Spleen (tissue), 11 donors: Measurements from ENCODE around the gene ERGIC1. TPM values are rescaled to one million over a fixed set of nuclear protein-coding genes. Genes with fewer than 3 reads are reported as not detected.

Experiments
- DNase-seq: peaks from one replicate; pipeline ENCODE4 v3.0.0-alpha.2; 2020
- H3K27ac ChIP-seq, 8 donors: fragments of 200-600 bp; sonication (generic) in 7 of 8; 1 replicate in 4 of 8; 2 replicates in 4 of 8; pipeline versions ENCODE4 v1.5.0 to v1.8.0; 2016 to 2021; ENCODE audit warnings: inconsistent platforms in 4 of 8, mild to moderate bottlenecking in 4 of 8, moderate library complexity in 1 of 8
- H3K27me3 ChIP-seq, 7 donors: fragments of 200-600 bp; sonication (generic) in 6 of 7; replicated peaks in 1 of 7; 1 replicate in 4 of 7; 2 replicates in 3 of 7; pipeline versions ENCODE4 v1.5.0 to v1.8.0; 2016 to 2021; ENCODE audit warnings: inconsistent platforms in 3 of 7, mild to moderate bottlenecking in 1 of 7
- H3K36me3 ChIP-seq, 6 donors: fragments of 200-600 bp; sonication (generic) in 5 of 6; 1 replicate in 4 of 6; 2 replicates in 2 of 6; pipeline versions ENCODE4 v1.5.0 to v1.8.0; 2016 to 2021; ENCODE audit warnings: inconsistent platforms in 2 of 6
- H3K4me1 ChIP-seq, 6 donors: fragments of 200-600 bp; sonication (generic) in 5 of 6; 1 replicate in 3 of 6; 2 replicates in 3 of 6; pipeline versions ENCODE4 v1.5.0 to v1.8.0; 2016 to 2021; ENCODE audit warnings: inconsistent platforms in 3 of 6
- H3K4me3 ChIP-seq, 8 donors: fragments of 200-600 bp; sonication (generic) in 7 of 8; 1 replicate in 4 of 8; 2 replicates in 4 of 8; pipeline versions ENCODE4 v1.5.0 to v1.8.0; 2016 to 2021; ENCODE audit warnings: inconsistent platforms in 4 of 8, mild to moderate bottlenecking in 4 of 8, moderate library complexity in 2 of 8
- H3K9me3 ChIP-seq, 8 donors: fragments of 200-600 bp; sonication (generic) in 7 of 8; 1 replicate in 4 of 8; 2 replicates in 4 of 8; pipeline versions ENCODE4 v1.5.0 to v1.8.0; 2016 to 2021; ENCODE audit warnings: inconsistent platforms in 4 of 8
- POLR2A ChIP-seq, 3 donors: fragments of 450-650 bp; IDR thresholded peaks; one replicate each; pipeline ENCODE4 v1.5.1; 2017; ENCODE audit warnings: antibody characterized with exemption in 3 of 3, mild to moderate bottlenecking in 1 of 3
- POLR2AphosphoS5 ChIP-seq, 3 donors: sonication (generic); formaldehyde crosslinking; IDR thresholded peaks; one replicate each; pipeline ENCODE4 v1.5.1; 2017; ENCODE audit warnings: antibody characterized with exemption in 3 of 3
- WGBS, 5 donors: extraction: QIAGEN DNeasy Blood & Tissue Kit in 3 of 5; methylation state at CpG; one replicate each; pipeline versions ENCODE4 v1.1.5 to v1.1.7; 2013 to 2018; 5-methylcytosine and 5-hydroxymethylcytosine counted together
- intact Hi-C: fragments of 100-400 bp; cut with DNase I; formaldehyde crosslinking; loops from one replicate; pipeline ENCODE4 v1.15.0; 2023; ENCODE audit warnings: low total_unique reads
- polyA plus RNA-seq, 3 donors: library from polyadenylated mRNA; stranded (reverse); fragments of 200-250 nt; gene quantifications; one replicate each; pipeline ENCODE4 v1.2.1, GENCODE V29; 2013
- total RNA-seq, 7 donors: library from RNA; depleted of rRNA in 3 of 7; stranded (reverse); fragments of >200 nt in 3 of 7; fragmentation: NEBNext Ultra II Directional in 4 of 7; extraction: Animal tissue kit (Norgen Biotek cat#: 25700) in 4 of 7; gene quantifications; one replicate each; pipeline versions ENCODE4 v1.1.0 to v1.2.1, GENCODE V29; 2016 to 2021
- TF ChIP-seq, protein P1 (sequence below), 11 experiments: fragments of 200-600 bp in 7 of 11; fragments of 450-650 bp in 4 of 11; sonication (generic) in 4 of 11; IDR thresholded peaks in 8 of 11; conservative IDR thresholded peaks in 3 of 11; 1 replicate in 7 of 11; 2 replicates in 4 of 11; pipeline versions ENCODE4 v1.4.0 to v1.8.0; 2016 to 2021; ENCODE audit warnings: antibody characterized with exemption in 11 of 11, inconsistent platforms in 4 of 11, mild to moderate bottlenecking in 1 of 11
- donor health status: healthy with polysubstance abuse.
- donor health status: DM: no; HTN: no; CAD: no; lungs with moderate emphysema.
- donor health status: DM: no; HTN: no; CAD: no.
- donor health status: Bipolar disorder and iron deficiency.
- donor health status: healthy.
- donor health status: DM: no; HTN: no; CAD: no.
- donor health status: DM: yes; HTN: yes; CAD: no.

ERGIC1 gene
- total and polyA plus RNA-seq, 10 donors, result 36.9 to 166 (median 125) TPM

DNA sequence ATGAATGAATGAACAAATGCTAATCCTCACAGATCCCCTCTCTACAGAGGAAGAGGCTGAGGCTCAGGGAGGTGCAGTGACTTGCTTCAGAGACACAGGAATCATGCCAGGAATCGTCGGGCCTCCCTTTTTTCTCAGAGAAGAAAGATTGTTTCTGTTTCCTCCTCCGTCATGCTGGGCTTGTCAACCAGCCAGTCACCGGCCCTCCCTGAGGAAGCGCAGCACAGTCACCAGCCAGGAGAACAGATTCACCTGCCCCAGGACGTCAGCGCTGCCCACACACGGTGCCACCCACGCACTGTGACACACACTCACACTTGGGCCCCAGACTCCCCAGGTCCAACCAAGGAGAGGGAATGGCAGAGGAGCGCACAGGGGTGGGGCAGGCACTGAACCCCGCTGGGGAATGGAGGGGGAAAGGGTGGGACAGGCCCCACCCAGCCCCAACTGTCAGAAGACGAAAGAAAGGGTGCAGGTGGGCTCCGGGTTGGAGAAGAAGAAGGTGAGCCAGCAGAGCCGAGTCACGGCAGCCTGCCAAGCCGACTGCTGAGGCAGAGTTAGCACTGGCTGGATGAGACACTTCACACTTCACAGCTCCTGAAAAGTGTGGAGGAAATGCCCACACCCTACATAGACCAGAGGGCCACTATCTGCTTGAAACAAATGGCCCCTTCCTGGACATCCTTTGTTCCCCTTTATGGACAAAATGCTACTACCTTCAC, 13.8 kb upstream of the ERGIC1 start:
- no peaks in the 10 kb centered on the region for H3K36me3 ChIP-seq
- H3K27me3 ChIP-seq, result no peaks in the 10 kb centered on the region
- H3K4me1 ChIP-seq, result peaks cover 0 to 45% (median 7%) of the 10 kb centered on the region in 6 donors
- no peak for DNase-seq
- 53 to 68% (median 57%) methylated on average over 14 to 16 of the region's 16 CpGs for WGBS, 5 donors
- intact Hi-C loops, result no loop called here
- TF ChIP-seq, protein P1, sequence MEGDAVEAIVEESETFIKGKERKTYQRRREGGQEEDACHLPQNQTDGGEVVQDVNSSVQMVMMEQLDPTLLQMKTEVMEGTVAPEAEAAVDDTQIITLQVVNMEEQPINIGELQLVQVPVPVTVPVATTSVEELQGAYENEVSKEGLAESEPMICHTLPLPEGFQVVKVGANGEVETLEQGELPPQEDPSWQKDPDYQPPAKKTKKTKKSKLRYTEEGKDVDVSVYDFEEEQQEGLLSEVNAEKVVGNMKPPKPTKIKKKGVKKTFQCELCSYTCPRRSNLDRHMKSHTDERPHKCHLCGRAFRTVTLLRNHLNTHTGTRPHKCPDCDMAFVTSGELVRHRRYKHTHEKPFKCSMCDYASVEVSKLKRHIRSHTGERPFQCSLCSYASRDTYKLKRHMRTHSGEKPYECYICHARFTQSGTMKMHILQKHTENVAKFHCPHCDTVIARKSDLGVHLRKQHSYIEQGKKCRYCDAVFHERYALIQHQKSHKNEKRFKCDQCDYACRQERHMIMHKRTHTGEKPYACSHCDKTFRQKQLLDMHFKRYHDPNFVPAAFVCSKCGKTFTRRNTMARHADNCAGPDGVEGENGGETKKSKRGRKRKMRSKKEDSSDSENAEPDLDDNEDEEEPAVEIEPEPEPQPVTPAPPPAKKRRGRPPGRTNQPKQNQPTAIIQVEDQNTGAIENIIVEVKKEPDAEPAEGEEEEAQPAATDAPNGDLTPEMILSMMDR (IDR thresholded peaks at IDR 0.05 in 8 of 11, conservative IDR thresholded peaks at IDR 0.05 in 3 of 11), result no peak
- TF ChIP-seq POLR2AphosphoS5 (IDR thresholded peaks at IDR 0.05), result no peak
- TF ChIP-seq POLR2A (IDR thresholded peaks at IDR 0.05), result no peak
- H3K27ac ChIP-seq, result peak overlapping the region in 2 of 8 donors; percentile 26 to 45
- H3K4me3 ChIP-seq, result no peak overlapping the region
- H3K9me3 ChIP-seq, result peaks cover 0 to 5% (median 1%) of the 10 kb centered on the region in 8 donors

- TF ChIP-seq, protein P1 (IDR thresholded peaks at IDR 0.05 in 8 of 11, conservative IDR thresholded peaks at IDR 0.05 in 3 of 11), result no peak
- TF ChIP-seq POLR2AphosphoS5 (IDR thresholded peaks at IDR 0.05) (no peak), POLR2A (IDR thresholded peaks at IDR 0.05) (no peak)
- Histone ChIP-seq H3K27ac (no peak overlapping the region), H3K27me3 (no peaks in the 10 kb centered on the region), H3K4me3 (no peak overlapping the region), H3K36me3 (no peaks in the 10 kb centered on the region), H3K9me3 (peaks cover 0 to 17% (median 13%) of the 10 kb centered on the region in 8 donors), H3K4me1 (peaks cover 0 to 38% (median 7%) of the 10 kb centered on the region in 6 donors)
- WGBS, 5 donors, result 68 to 89% (median 76%) methylated on average over 6 of the region's 6 CpGs
- intact Hi-C loops, result no loop called here
- DNase-seq, result no peak
Measured at GRCh38 chr5:172821340-172821985, 12.6 kb upstream of the ERGIC1 start.

DNA sequence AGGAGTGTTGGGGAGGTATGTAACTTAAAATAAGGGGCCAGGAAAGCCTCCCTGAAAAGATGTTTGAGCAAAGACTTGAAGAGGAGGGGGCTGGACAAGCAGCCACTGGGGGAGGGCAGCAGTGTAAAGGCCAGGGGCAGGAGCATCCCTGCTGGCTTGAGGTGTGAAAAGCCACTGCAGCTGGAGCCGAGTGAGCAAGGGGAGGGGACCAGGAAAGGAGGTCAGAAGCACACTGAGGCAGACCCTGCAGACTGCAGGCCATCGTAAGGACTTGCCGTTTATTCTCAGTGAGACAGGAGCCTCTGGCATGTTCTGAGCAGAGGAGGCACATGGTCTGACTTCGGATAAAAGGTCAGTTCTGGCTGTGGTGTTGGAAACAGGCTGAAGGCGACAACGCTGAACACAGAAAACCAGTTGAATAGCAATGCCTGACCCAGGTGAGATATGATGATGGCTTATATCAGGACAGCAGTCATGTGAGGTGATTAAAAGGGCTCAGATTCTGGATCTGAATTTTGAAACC, 10.2 kb upstream of the ERGIC1 start:
- intact Hi-C loops, result no loop called here
- Histone ChIP-seq H3K27ac (no peak overlapping the region), H3K4me1 (peaks cover 0 to 19% (median 6%) of the 10 kb centered on the region in 6 donors), H3K4me3 (no peak overlapping the region), H3K27me3 (no peaks in the 10 kb centered on the region), H3K9me3 (peaks cover 0 to 23% (median 14%) of the 10 kb centered on the region in 8 donors), H3K36me3 (no peaks in the 10 kb centered on the region)
- TF ChIP-seq POLR2A (IDR thresholded peaks at IDR 0.05) (no peak), POLR2AphosphoS5 (IDR thresholded peaks at IDR 0.05) (no peak)
- TF ChIP-seq, protein P1 (IDR thresholded peaks at IDR 0.05 in 8 of 11, conservative IDR thresholded peaks at IDR 0.05 in 3 of 11), result no peak
- DNase-seq, result no peak
- WGBS, 5 donors, result 78 to 87% (median 86%) methylated on average over 6 of the region's 6 CpGs
